Measurements from ENCODE around the gene LRP1B.

- TF ChIP-seq MAFK (IDR thresholded peaks at IDR 0.05; ENCODE audit: partially characterized antibody), result no peak
- TF ChIP-seq HOXB13 (CRISPR knock-in tag; IDR thresholded peaks at IDR 0.05; ENCODE audit: low read depth), result no peak
- no peak for TF ChIP-seq CTCF (IDR thresholded peaks at IDR 0.05)
Observed at GRCh38 chr2:142052220-142052863, 78.5 kb downstream of the LRP1B start.

All from A549 (cell line).